IPS-20b (cell line): ENCODE measurements around the gene THEMIS.
"Not testable (repeated sequence)": the region's sequence is repeated elsewhere in the genome, so short reads cannot be mapped to it uniquely, and the experiment has no call there.

ENCODE experiments used
- H3K27ac ChIP-seq: one replicate; pipeline ENCODE4 v1.5.1; 2013; ENCODE audit warnings: low read length
- H3K27me3 ChIP-seq: 2 replicates; pipeline ENCODE4 v1.6.1; 2013; ENCODE audit warnings: mild to moderate bottlenecking, low read length, inconsistent platforms; ENCODE audit not compliant: insufficient read depth
- H3K36me3 ChIP-seq: 2 replicates; pipeline ENCODE4 v1.6.1; 2013; ENCODE audit warnings: low read depth, mild to moderate bottlenecking, inconsistent platforms, low read length, moderate library complexity; ENCODE audit not compliant: insufficient read depth
- H3K4me1 ChIP-seq: 2 replicates; pipeline ENCODE4 v1.6.1; 2013; ENCODE audit warnings: mild to moderate bottlenecking, control low read depth, inconsistent platforms, low read length, moderate library complexity; ENCODE audit not compliant: insufficient read depth
- H3K4me3 ChIP-seq: 2 replicates; pipeline ENCODE4 v1.5.1; 2013; ENCODE audit warnings: mild to moderate bottlenecking, low read length, inconsistent platforms
- H3K9ac ChIP-seq: 2 replicates; pipeline ENCODE4 v1.6.1; 2013; ENCODE audit warnings: low read depth, mild to moderate bottlenecking, inconsistent platforms, low read length, moderate library complexity
- H3K9me3 ChIP-seq: 2 replicates; pipeline ENCODE4 v1.6.1; 2013; ENCODE audit warnings: mild to moderate bottlenecking, low read depth, low read length, inconsistent platforms; ENCODE audit not compliant: insufficient read depth

Gene THEMIS

DNA sequence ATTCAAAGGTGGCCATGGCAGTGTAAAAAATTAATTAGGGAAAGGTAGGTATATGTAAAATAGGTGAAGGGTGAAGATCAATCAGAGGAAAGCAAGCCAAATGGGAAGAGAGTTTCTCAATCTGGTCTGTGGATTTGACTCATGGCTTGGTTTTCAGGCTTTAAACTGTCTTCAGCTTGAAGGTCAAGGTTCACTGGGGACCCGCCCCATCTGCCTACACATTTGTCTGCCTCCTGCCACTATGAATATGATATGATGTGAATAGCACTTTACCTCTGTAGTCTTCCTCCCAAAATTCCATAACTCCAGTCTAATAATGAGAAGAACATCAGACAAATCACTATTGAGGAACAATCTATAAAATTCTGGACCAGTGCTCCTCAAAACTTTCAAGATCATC, 32.3 kb upstream of the THEMIS start:
- Histone ChIP-seq H3K4me1 (no peaks in the 10 kb centered on the region), H3K36me3 (no peaks in the 10 kb centered on the region), H3K27ac (no peak overlapping the region), H3K9ac (no peak overlapping the region), H3K27me3 (no peaks in the 10 kb centered on the region), H3K4me3 (no peak overlapping the region), H3K9me3 (peaks cover 12% of the 10 kb centered on the region; the same call in 1 of the 2 replicates)

DNA sequence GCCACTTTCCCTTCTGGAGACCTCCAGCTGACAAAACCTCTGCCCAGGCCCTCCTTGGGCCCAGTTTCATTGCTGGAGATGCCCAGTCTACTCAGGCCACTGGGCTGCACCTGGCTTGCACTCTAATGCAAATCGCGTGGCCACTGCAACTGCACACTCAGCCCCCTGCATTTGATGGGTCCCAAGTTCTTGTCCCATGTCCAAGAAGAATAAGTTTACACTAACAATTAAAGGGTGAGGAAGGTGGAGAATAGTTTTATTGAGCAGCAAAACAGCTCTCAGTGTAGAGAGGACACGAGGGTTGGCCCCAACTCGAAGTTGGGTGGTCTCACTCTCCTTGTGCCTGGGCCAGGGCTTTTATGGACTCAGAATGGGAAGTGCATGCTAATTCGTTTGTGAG, 31.9 kb upstream of the THEMIS start:
- Histone ChIP-seq H3K36me3 (no peaks in the 10 kb centered on the region), H3K4me1 (no peaks in the 10 kb centered on the region), H3K9me3 (peaks cover 12% of the 10 kb centered on the region; the same call in 1 of the 2 replicates), H3K9ac (no peak overlapping the region), H3K4me3 (no peak overlapping the region), H3K27ac (no peak overlapping the region), H3K27me3 (no peaks in the 10 kb centered on the region)

DNA sequence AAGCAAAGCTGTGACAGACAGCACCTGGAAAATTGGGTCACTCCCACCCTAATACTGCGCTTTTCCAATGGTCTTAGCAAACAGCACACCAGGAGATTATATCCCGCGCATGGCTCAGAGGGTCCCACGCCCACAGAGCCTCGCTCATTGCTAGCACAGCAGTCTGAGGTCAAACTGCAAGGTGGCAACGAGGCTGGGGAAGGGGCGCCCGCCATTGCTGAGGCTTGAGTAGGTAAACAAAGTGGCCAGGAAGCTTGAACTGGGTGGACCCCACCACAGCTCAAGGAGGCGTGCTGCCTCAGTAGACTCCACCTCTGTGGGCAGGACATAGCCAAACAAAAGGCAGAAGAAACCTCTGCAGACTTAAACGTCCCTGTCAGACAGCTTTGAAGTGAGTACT, 25.6 kb upstream of the THEMIS start:
- H3K4me3 ChIP-seq, H3K36me3 ChIP-seq, H3K27ac ChIP-seq, H3K27me3 ChIP-seq, H3K4me1 ChIP-seq, H3K9ac ChIP-seq: not testable (repeated sequence)
- H3K9me3 ChIP-seq, result peaks cover 18% of the 10 kb centered on the region

DNA sequence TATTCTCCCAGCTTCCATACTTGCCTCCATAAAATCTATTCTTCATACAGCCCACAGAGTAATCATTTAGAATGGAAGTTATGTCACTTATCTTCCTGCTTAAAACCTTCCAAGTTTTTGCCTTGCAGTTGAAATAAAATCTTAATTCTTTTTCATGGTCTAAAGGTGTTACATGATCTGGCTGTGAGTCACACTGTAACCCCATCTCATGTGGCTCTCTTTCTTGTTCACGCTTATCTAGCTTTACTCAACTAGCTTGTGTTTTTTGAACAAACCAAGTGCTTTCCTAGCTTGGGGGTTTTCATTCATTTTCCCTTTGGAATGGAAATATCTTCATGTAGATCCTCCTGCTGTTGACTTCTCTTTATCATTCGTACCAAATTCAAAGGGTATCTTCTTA, 23.6 kb upstream of the THEMIS start:
- Histone ChIP-seq H3K27me3 (no peaks in the 10 kb centered on the region), H3K4me3 (no peak overlapping the region), H3K9ac (no peak overlapping the region), H3K27ac (no peak overlapping the region), H3K9me3 (peaks cover 18% of the 10 kb centered on the region), H3K36me3 (no peaks in the 10 kb centered on the region), H3K4me1 (no peaks in the 10 kb centered on the region)

DNA sequence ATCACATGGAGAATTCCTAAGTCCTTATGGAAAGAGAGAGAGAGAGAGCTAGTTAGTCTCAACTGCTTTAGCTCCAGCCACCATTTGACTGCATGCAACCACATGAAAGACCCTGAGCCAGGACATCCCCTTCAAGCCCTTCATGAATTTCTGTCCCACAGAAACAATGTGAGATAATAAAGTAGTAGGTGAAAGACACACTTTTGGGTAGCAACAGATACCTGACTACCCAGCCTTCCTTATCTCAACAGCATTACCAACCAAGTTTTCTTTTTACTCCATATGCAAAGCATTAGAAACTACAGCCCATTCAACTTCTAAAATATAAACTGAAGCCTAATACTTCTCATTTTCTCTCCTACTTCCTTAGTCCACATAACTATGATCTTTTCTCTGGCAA, 23.2 kb upstream of the THEMIS start:
- Histone ChIP-seq H3K36me3 (no peaks in the 10 kb centered on the region), H3K9ac (no peak overlapping the region), H3K4me3 (no peak overlapping the region), H3K9me3 (peaks cover 18% of the 10 kb centered on the region), H3K27me3 (no peaks in the 10 kb centered on the region), H3K4me1 (no peaks in the 10 kb centered on the region), H3K27ac (no peak overlapping the region)

DNA sequence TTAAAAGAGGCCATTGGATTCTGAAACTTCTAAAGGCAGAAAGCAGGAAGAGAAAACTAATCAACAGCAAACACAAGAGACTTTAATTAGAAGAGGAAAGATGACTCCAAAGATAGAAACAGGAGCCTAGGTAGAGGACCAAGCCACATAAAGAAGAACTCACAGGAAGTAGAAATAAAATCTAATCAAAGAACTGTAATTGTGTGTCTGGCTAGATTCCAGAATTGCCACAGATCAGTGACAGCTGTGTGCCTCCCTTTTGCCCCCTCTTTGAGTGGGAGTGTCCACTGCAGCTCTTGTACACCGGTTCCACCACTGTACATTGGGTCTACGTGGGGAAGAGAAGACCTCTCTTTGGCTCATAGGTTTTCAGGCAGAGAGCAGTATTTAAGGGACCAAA, 22.3 kb upstream of the THEMIS start:
- H3K4me1 ChIP-seq, result no peaks in the 10 kb centered on the region
- no peak overlapping the region for H3K4me3 ChIP-seq
- no peaks in the 10 kb centered on the region for H3K36me3 ChIP-seq
- peaks cover 18% of the 10 kb centered on the region for H3K9me3 ChIP-seq
- H3K9ac ChIP-seq, result no peak overlapping the region
- H3K27me3 ChIP-seq, result no peaks in the 10 kb centered on the region
- H3K27ac ChIP-seq, result no peak overlapping the region

DNA sequence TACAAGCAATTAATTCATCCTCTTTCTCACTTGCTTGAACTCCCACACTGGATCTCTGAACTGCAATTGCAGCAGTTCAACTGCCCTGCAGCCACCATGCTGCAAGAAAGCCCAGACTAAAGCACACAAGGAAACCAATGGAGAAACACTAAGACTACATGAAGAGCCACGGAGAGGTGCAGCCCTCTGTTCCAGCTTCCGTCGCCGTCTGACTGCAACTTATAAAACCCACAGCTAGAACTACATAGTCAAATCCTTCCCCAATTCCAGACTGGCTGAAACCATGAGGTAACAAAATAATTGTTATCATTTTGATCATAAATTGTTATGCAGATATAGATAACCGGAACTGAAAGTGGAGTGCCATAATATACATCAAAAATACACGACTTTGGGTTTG, 21.1 kb upstream of the THEMIS start:
- Histone ChIP-seq H3K27me3 (no peaks in the 10 kb centered on the region), H3K9me3 (peaks cover 18% of the 10 kb centered on the region), H3K4me3 (no peak overlapping the region), H3K9ac (no peak overlapping the region), H3K36me3 (no peaks in the 10 kb centered on the region), H3K4me1 (no peaks in the 10 kb centered on the region), H3K27ac (no peak overlapping the region)

DNA sequence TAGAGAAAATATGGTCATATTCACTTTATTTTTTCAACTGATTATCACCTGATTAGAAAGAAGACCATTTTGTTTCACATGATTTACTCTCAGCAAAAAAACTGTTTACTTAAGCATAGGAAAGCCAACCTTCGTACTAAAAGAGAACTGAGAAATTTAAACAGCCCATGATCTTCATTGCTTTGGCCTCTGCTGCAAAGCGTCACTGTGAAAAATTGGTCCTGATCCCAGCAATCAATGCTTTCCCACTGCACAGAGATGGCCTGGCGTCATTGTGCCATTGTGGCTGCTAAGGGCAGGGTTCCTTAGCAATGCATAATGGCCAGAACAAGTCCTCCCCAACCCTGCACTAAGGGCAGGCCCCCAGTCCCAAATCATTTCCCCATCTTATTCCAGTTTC, 19.9 kb upstream of the THEMIS start:
- no peaks in the 10 kb centered on the region for H3K4me1 ChIP-seq
- no peak overlapping the region for H3K27ac ChIP-seq
- H3K27me3 ChIP-seq, result no peaks in the 10 kb centered on the region
- peaks cover 10% of the 10 kb centered on the region for H3K9me3 ChIP-seq
- H3K9ac ChIP-seq, result no peak overlapping the region
- no peaks in the 10 kb centered on the region for H3K36me3 ChIP-seq
- H3K4me3 ChIP-seq, result no peak overlapping the region

DNA sequence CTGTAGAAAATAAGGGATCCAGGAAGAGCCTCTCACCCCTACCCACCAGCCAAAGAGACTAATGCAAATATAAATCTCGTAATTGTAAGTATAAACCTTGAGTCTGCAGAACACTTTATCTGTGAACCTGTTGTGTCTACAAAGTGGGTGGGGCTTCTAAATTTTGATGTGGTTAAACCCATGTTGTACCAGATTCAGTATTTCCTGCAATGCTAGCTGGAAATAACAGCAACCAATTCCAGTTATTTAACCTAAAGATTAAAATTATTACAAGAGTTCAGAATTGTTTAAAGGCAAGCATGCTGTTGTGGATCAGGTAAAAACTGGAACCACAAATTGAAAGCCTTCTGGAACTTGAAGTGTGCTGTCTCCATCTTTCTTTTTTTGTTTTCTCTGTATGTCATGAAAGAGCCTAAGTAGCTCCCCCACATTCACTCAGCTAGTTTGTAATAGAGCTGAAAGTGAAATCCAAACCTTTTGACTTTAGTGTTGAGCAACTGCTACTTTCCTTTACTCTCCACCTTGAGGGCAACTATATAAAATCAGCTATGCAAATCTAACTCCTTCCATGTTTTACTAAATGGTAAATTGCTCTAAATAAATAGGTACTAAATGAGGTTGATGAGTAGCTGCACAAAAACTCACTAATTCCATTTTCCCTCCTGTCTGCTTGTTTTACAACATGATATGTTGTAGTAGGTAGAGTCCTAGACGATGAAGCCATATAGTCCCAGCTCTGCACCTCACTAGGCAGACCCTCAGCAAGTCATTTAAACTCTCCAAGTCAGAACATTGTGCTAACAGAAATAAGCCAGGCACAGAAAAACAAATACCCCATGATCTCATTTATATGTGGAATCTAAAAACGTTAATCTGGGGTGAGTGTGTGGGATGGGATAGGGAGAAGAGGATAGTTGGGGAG, 17.9 kb upstream of the THEMIS start:
- no peak overlapping the region for H3K4me3 ChIP-seq
- no peaks in the 10 kb centered on the region for H3K4me1 ChIP-seq
- H3K36me3 ChIP-seq, result no peaks in the 10 kb centered on the region
- H3K27ac ChIP-seq, result no peak overlapping the region
- H3K27me3 ChIP-seq, result no peaks in the 10 kb centered on the region
- no peaks in the 10 kb centered on the region for H3K9me3 ChIP-seq
- no peak overlapping the region for H3K9ac ChIP-seq

DNA sequence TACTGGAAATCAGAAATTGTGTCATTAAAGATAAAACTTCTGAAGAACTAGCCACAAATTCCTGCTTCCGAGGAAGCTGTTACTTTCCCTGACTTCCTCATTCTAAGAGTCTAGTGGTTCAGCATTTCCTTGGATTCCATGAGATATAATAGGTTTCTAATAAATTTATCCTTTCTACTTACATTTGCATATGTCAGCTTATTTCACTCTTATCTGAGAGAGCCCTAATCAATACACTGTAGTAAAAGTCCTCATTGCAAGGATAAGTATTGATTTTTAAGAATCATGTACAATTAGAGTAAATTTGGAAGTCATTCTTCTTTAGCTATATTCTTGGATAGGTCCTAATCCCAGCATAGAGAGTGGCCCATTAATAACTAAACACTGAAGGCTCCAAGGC, 16.9 kb upstream of the THEMIS start:
- Histone ChIP-seq H3K4me3 (no peak overlapping the region), H3K27ac (no peak overlapping the region), H3K9me3 (no peaks in the 10 kb centered on the region), H3K9ac (no peak overlapping the region), H3K4me1 (no peaks in the 10 kb centered on the region), H3K36me3 (no peaks in the 10 kb centered on the region), H3K27me3 (no peaks in the 10 kb centered on the region)

DNA sequence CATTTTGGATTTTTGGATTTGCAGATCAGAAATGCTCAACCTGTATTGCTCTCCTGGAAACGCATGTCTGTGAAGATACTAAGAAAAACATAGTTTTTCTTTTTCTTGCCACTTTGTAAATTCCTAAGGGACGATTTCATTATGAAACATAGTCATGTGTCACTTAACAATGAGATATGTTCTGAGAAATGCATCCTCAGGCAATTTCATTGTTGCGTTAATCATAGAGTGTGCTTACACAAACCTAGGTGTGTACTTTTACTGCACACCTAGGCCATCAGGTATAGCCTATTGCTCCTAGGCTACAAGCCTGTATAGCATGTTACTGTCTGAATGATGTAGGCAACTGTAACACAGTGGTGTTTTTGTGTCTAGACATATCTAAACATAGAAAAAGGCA, 13.4 kb upstream of the THEMIS start:
- no peak overlapping the region for H3K27ac ChIP-seq
- no peaks in the 10 kb centered on the region for H3K4me1 ChIP-seq
- peaks cover 4% of the 10 kb centered on the region; the same call in 1 of the 2 replicates for H3K9me3 ChIP-seq
- no peak overlapping the region for H3K9ac ChIP-seq
- H3K36me3 ChIP-seq, result no peaks in the 10 kb centered on the region
- no peaks in the 10 kb centered on the region for H3K27me3 ChIP-seq
- H3K4me3 ChIP-seq, result no peak overlapping the region

DNA sequence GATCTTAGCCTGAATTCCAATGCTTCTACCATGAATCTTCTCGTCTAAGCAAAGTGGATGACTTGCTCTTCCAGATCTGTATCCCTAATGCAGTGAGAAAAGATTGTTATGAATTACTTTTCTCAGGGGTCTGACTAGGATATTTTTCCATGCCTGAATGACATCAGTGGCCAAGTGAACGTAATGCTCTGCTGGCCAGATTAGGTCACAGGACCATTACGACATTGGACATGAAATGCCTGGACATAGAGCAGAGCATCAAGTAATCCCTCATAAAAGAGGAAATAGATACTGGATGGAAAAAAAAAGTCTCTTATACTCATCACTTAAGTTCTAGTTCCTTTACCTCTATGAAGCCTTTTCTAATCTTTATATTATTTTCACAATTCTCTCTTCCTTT, 12.1 kb upstream of the THEMIS start:
- no peaks in the 10 kb centered on the region for H3K27me3 ChIP-seq
- no peak overlapping the region for H3K27ac ChIP-seq
- H3K4me1 ChIP-seq, result no peaks in the 10 kb centered on the region
- no peak overlapping the region for H3K9ac ChIP-seq
- peaks cover 4% of the 10 kb centered on the region; the same call in 1 of the 2 replicates for H3K9me3 ChIP-seq
- no peaks in the 10 kb centered on the region for H3K36me3 ChIP-seq
- no peak overlapping the region for H3K4me3 ChIP-seq
